Brain microvascular endothelial cell (primary cell): ENCODE results near the gene RETN.
A peak's percentile ranks its signal among the peaks of the same experiment; 100 is the strongest.

Experiments used
- DNase-seq: peaks from one replicate; pipeline ENCODE4 v3.0.0-alpha.2; 2020
- H3K27ac ChIP-seq: fragments of 250-450 bp; sonication (Bioruptor Pico); 2 replicates; pipeline ENCODE4 v1.5.1; 2020; ENCODE audit warnings: mild to moderate bottlenecking, moderate library complexity
- H3K27me3 ChIP-seq: fragments of 250-450 bp; sonication (Bioruptor Pico); replicated peaks from 2 replicates; pipeline ENCODE4 v1.5.1; 2020; ENCODE audit warnings: mild to moderate bottlenecking
- H3K36me3 ChIP-seq: fragments of 250-450 bp; sonication (Bioruptor Pico); replicated peaks from 2 replicates; pipeline ENCODE4 v1.5.1; 2020; ENCODE audit warnings: mild to moderate bottlenecking
- H3K4me3 ChIP-seq: 2 replicates; pipeline ENCODE4 v1.5.1; 2011; ENCODE audit warnings: low read depth, mild to moderate bottlenecking, control low read depth, low read length, moderate library complexity
- CTCF ChIP-seq: IDR thresholded peaks from 2 replicates; pipeline ENCODE4 v1.5.1; 2011; ENCODE audit warnings: low read depth, mild to moderate bottlenecking, moderate library complexity, low read length, control low read depth, inconsistent platforms; ENCODE audit errors: missing control alignments
- in situ Hi-C: cut with HindIII; loops from 2 replicates; pipeline ENCODE4 v1.10.0; 2017; ENCODE audit warnings: low sequenced_read_pairs, low pct_ligation_motif_present

The RETN gene

GRCh38 chr19:7670150-7670783, 1.4 kb downstream of the RETN start:
- in situ Hi-C loops, result no loop called here
- TF ChIP-seq CTCF, result no peak

GRCh38 chr19:7670790-7671189, 1.9 kb downstream of the RETN start:
- DNase-seq, result no peak
- in situ Hi-C loops, result no loop called here
- no peak overlapping the region for H3K4me3 ChIP-seq
- no peaks in the 10 kb centered on the region for H3K27me3 ChIP-seq
- H3K36me3 ChIP-seq, result no peaks in the 10 kb centered on the region
- TF ChIP-seq CTCF, result no peak
- H3K27ac ChIP-seq, result no peak overlapping the region

More at GRCh38 chr19:7670150-7670783, 1.4 kb downstream of the RETN start:
- no peak overlapping the region for H3K4me3 ChIP-seq
- H3K27me3 ChIP-seq, result no peaks in the 10 kb centered on the region
- H3K27ac ChIP-seq, result no peak overlapping the region
- H3K36me3 ChIP-seq, result no peaks in the 10 kb centered on the region
- no peak for DNase-seq

- Histone ChIP-seq H3K36me3 (no peaks in the 10 kb centered on the region), H3K27me3 (no peaks in the 10 kb centered on the region), H3K27ac (no peak overlapping the region), H3K4me3 (no peak overlapping the region)
- in situ Hi-C loops, result no loop called here
- no peak for DNase-seq
- TF ChIP-seq CTCF, result no peak
Measured at GRCh38 chr19:7672522-7672921, 3.7 kb downstream of the RETN start.

GRCh38 chr19:7674010-7675005, 5.5 kb downstream of the RETN start:
- Histone ChIP-seq H3K4me3 (no peak overlapping the region), H3K27ac (no peak overlapping the region), H3K27me3 (no peaks in the 10 kb centered on the region), H3K36me3 (no peaks in the 10 kb centered on the region)
- in situ Hi-C loops, result no loop called here
- TF ChIP-seq CTCF, result no peak
- peak; percentile 50 for DNase-seq

GRCh38 chr19:7676376-7676775, 7.5 kb downstream of the RETN start:
- no peak for DNase-seq
- Histone ChIP-seq H3K27ac (no peak overlapping the region), H3K36me3 (no peaks in the 10 kb centered on the region), H3K27me3 (no peaks in the 10 kb centered on the region), H3K4me3 (no peak overlapping the region)
- in situ Hi-C loops, result no loop called here
- no peak for TF ChIP-seq CTCF
